ENCODE measurements around the gene GP9.

- TF ChIP-seq CTCF (IDR thresholded peaks at IDR 0.05) (no peak), POLR2A (IDR thresholded peaks at IDR 0.05) (no peak)
These were observed 25.0 kb upstream of the GP9 start for GRCh38 chr3:129035360-129036221.
